HG03354 (cell line): Measurements from ENCODE around the gene VWA1.
"Not testable (repeated sequence)": the region's sequence is repeated elsewhere in the genome, so short reads cannot be mapped to it uniquely, and the experiment has no call there.

Experiments used
- ATAC-seq: cut with Tn5 transposase; IDR thresholded peaks from one replicate; pipeline ENCODE4 v1.9.1; 2021; ENCODE audit warnings: mild to moderate bottlenecking; ENCODE audit not compliant: unreplicated experiment, poor library complexity, severe bottlenecking

The VWA1 gene

DNA sequence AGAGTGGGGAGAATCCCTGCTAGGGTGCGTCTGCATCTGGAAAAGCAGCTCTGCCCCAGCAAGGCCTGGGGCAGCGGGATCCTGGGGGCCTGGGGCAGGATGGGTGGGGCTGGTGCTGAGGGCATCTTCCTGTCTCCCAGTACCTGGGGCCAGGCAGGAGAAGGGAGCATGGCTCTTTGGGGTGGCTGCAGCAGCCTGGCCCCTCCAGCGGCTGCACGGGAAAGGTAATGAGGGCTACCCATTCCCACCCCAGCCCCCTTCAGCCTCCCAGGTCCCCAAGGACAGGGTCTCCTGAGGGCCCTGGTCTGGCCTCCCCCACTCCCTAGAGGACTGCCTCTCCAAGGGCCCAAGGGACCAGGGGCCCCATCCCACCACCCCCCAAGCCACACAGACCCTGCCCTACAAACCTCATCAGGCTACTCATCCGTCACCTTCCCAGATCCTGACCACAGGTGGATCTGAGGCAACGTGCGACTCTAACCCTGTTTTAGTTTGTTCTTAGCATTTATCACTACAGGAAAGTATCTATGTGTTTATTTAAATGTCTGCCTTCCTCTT lies 13.5 kb upstream of the VWA1 start:
- no peak for ATAC-seq

- no peak for ATAC-seq
Observed at GRCh38 chr1:1422465-1423244, 12.8 kb upstream of the VWA1 start.

GRCh38 chr1:1423245-1423597 lies 12.3 kb upstream of the VWA1 start:
- no peak for ATAC-seq

- ATAC-seq: no peak
Observed at GRCh38 chr1:1424707-1425106, 10.8 kb upstream of the VWA1 start.

DNA sequence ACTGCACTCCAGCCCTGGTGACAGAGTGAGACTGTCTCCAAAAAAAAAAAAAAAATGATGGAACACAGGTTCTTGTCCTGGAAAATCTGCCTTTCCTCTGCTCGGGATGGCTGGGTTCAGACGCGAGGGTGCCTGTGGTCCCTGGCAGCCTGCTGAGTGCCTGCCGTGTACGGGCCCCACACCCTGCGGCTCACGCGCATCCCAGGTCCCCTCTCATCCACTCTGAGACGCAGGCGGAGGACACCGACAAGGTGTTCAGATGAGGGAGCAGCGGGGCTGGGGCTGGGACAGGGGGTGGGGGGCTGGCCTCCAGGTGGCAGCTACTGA lies 10.1 kb upstream of the VWA1 start:
- no peak for ATAC-seq

- no peak for ATAC-seq
Observed at GRCh38 chr1:1425753-1426495, 9.6 kb upstream of the VWA1 start.

GRCh38 chr1:1426496-1427105 lies 8.9 kb upstream of the VWA1 start:
- ATAC-seq: no peak

- no peak for ATAC-seq
Observed at GRCh38 chr1:1427106-1427819, 8.2 kb upstream of the VWA1 start.

- ATAC-seq: no peak
Observed at GRCh38 chr1:1427820-1428148, 7.7 kb upstream of the VWA1 start.

GRCh38 chr1:1428174-1428573 lies 7.3 kb upstream of the VWA1 start:
- no peak for ATAC-seq

DNA sequence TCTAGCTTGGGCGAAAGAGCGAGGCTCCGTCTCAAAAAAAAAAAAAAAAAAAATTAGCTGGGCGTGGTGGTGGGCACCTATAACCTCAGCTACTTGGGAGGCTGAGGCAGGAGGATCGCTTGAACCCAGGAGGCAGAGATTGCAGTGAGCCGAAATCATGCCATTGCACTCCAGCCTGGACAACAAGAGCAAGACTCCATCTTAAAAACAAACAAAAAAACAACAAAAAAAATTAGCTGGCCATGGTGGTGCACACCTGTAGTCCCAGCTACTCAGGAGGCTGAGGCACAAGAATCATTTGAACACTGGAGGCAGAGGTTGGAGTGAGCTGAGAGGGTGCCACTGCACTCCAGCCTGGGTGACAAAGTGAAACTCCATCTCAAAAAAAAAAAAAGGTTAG lies 6.5 kb upstream of the VWA1 start:
- not testable (repeated sequence) for ATAC-seq

DNA sequence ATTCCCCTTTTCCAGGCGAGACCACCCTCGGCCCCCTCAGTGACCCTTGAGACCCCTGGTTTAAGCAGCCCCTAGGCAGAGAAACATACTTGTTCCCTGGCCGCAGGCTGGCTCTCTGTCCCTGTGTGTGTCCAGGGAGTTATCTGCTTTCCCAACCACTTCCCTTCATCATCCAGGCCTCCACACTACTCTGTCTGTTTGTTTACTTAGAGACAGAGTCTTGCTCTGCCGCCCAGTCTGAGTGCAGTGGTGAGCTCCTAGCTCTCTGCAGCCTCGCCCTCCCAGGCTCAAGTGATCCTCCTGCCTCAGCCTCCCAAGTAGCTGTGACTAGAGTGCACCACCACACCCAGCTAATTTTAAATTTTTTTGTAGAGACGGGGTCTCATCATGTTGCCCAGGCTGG lies 5.8 kb upstream of the VWA1 start:
- ATAC-seq: no peak

GRCh38 chr1:1430114-1430982 lies 5.1 kb upstream of the VWA1 start:
- no peak for ATAC-seq

GRCh38 chr1:1430992-1431844 lies 4.3 kb upstream of the VWA1 start:
- no peak for ATAC-seq

DNA sequence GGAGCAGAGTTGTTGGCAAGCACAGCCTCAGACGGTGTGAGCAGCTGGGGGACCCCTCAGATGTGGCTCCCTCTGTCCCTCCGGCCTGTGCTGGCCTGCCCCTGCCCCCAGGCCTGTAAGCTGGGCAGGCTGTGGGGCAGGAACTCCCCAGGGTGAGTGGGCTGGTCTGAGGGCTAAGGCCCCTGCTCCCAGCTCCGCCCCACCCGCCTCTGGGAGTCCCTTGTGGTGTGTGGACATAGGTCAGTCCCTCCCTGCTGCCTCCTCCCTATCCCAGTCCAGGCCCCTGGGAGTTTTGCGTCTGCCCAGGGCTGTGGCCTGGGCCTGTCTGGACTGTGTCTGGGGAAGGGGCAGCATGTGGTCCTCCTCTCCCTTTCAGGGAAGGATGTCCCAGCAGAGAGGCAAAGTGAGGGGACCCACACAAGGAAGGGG lies 3.6 kb upstream of the VWA1 start:
- no peak for ATAC-seq

DNA sequence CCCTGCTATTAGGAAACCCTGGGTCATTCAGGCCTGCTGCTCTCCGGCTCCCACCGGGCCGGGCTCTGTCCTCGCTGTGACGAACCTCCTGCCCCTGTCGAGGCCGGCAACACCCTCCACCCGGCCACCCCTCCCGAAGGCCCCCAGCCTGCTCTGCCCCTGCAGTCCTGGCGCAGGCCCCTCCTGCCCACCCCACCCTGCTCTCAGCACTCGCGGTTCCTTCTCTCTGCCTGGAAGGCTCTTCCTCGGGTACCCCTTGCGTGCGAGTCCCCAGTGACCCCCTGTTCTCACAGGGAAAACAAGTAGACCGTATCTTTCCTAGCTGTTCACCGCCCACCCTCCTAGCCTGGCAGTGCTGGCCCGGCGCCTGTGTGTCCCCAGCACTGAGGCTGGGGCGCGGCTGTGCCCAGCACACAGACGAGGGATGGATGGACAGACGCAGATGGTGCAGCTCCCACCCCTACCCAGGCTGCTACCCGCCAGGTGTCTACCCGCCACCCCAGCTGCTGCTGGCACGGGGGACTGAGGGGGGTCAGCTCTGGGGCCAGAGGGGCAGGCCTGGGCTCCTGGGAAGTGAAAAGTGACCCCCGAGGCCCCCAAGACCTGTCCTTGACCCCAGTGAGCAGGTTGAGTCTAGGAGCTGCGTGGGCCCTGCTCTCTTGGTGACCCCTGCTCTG lies 3.1 kb upstream of the VWA1 start:
- ATAC-seq: no peak

DNA sequence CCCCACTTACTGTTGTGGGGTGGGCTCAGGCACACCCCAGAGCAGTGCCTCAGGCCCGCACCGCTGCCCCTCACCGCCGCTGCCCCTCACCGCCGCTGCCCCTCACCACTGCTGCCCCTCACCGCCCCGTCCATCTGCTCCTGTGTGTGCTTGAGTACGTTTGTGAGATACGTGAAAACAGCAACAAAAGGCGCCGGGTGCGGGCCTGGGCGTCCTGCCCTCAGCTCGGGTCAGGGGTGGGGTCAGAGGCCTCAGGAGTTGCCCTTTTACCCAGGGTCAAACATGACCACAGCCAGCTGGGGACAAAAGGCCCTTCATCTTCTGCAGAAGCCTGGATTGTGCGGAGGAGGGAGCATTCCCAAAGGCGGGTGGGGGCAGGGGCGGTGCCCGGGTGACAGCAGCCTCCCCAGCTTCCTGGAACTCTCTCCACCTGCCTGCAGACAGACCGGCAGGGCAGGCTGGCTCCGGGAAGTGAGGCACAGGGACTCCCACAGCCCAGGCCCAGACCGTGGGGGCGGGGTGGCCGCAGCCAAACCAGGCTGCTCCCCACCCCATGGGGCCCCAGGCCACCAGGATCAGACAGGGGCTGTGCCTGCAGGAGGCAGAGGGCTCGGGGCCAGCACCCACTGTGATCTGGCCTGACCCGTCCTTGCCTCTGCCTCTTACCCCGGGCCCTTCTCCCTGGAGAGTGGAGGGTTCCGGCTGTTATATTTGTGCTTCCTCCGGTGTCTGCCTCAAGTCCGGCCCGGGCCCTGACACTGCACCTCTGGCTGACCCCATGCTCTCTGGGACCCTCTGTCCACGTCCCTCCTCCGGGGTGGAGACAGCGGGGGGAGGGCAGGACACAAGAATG lies 2.3 kb upstream of the VWA1 start:
- no peak for ATAC-seq
